NOMO-1 treated with dmso at 0.1 percent for 144 hours (cell line): Measurements from ENCODE around the gene FBL.
A peak's percentile ranks its signal among the peaks of the same experiment; 100 is the strongest.

Experiments used
- DNase-seq: peaks from one replicate; lab custom pipeline; 2025; ENCODE audit not compliant: unreplicated experiment; lab: John Stamatoyannopoulos, UW

Gene FBL

DNA sequence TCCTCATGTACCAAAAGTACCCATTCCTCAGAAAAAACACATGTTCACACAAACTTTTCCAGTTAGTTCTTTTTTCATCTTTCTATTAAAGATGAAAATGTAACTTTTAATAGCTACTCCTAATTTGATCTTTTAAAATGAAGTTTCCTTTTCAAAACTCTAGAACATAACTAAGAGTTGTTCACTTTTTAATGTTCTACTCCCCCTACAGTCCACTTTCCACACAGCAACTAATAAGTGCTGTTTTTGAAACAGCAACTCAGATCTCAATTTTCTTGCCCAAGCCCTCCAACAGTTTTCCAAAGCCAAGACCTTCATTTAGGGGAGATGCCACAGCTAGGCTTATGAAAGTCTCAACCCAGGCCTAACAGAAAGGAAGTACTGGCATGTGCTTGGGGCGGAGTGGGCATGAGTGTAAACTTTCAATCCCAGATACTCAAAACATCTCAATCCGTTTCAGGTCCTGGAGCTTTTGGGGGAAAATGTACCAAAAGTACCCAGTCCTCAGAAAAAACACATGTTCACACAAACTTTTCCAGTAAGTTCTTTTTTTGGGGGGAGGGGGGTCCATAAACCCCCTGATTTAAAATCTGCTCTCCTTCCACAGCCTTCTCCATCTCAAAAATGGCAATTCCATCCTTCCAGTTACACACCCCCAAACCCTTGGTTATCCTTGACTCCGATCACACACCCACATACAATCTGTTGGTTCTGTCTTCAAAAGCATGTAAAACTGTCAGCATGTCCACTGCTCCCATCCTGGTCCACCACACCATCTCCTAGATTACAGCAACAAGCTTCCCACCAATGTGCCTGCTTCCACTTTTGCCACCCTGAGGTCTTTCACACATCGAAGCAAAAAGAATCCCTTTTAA, 2.0 kb downstream of the FBL start:
- DNase-seq, result no peak

DNA sequence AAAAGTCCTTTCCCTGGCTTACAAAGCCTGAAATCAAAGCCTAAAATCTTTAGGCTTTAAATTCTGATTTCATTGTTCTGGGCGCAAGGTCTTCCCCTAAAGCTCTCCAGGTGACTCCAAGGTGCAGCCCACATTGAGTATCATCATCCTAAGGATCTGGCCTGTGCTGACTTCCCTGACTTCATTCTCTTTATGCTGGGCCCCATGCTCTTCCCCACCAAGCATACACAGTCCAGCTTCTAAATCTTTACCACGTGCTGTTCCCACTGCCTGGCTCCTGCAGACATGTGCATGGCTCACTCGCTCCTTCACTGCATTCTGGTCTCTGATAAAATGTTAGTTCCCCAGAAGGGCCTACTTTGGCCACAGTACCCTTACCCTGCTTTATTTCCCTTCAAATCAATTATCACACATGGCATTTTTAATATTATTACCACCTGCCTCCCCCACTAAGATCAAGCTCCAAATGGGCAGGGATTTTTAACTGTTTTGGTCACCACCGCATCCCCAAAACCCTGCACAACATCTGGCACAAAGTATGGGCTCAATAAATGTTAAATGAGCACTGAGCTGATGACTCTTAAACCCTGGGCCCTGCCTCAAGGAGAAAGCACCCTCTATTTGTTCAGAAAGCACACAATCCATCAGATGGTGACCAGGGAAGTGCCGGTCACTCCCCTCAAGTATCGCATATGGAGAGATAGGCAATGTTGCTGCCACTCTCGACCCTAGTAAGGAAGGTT, 3.3 kb downstream of the FBL start:
- DNase-seq, result no peak

DNA sequence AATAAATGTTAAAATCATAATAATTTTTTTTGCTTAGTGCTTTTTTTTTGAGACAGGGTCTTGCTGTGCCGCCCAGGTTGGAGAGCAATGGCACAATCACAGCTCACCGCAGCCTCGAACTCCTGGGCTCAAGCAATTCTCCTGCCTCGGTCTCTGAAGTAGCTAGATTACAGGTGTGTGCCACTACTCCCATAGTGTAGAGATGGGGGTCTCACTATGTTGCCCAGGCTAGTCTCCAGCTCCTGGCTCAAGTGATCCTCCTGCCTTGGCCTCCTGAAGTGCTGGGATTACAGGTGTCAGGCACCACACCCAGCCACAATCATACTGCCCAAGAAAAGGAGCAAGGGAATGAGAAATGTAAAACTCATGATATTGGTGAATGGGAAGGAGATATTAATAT, 5.1 kb downstream of the FBL start:
- DNase-seq, result no peak

DNA sequence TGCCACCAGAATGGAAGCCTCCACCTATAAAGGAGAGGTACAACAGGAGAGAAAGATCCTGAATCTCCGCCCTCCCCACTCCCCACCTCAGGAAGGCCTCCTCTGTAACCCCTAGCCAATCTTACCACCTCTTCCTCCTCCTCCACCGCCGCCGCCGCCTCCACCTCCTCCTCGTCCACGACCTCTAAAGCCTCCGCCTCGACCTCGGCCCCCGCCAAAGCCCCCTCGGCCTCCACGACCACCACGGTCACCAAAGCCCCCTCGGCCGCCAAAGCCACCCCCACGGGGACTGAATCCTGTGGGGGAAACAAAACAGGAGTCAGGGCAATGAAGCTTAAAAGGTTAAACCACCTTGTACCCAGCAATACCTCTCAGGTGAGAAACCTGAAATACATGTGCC, 5.7 kb downstream of the FBL start:
- no peak for DNase-seq

DNA sequence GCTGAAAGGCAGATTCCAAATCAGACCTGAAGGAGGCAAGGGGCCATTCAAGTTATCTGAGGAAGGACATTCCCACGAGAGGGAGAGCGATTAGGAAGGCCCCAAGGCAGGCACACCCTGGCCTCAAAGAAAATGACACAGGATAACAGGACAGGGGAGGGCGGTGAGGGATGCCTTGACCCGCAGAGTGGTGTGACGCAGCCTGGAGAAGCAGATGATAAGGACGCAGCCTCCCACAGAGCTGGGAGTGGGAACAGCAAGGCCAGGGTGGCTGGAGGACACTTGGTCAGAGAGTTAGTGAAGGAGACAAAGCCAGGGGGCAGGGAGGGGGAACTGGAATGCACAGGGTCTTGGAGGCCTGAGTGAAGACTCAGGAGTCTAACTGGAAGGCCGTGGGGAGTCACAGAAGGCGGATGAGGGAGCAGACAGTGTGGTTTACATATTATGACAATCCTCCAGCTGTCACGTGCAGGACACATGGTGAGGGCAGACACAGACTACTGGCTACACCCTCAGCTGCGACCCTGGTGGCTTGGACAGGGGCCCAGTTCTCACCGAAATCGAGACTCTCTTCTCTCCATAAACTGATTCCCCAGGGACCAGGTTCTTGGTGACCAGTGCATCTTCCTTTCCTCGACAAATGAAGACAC, 6.4 kb downstream of the FBL start:
- DNase-seq, result no peak

DNA sequence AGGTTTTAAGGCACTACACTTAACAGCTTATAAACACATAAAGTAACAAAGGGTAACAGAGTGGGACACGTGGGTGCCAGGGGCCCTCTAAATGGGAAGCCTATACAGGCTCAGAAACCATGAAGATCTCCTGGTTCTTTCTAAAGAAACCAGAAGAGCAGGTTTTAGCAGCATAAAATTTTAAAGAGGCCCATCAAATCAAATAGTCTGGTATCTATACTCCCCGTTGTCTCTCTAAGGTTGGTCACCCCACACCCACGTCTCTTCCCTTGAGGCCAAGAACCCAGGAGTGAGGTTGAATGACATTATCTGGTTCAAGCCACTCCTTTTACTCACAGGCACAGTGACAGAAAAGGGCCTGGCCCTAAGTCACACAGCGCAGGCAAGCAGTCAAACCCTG, 7.6 kb downstream of the FBL start:
- no peak for DNase-seq

DNA sequence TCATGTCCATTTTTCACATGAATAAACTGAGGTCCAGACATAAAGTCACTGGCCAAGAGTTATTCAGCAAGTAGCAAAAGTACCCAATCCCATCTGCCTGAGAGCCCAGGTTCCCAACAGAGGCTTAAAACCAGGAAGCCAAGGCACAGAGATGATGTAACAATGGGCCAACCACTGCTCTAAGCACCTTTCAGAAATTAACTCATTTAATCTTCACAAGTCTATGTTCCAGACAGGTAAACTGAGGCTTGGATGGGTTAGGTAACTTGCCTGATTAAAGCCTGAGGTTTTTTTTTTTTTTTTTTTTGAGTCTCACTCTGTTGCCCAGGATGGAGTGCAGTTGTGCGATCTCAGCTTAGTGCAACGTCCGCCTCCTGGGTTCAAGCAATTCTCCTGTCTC, 8.2 kb downstream of the FBL start:
- no peak for DNase-seq

DNA sequence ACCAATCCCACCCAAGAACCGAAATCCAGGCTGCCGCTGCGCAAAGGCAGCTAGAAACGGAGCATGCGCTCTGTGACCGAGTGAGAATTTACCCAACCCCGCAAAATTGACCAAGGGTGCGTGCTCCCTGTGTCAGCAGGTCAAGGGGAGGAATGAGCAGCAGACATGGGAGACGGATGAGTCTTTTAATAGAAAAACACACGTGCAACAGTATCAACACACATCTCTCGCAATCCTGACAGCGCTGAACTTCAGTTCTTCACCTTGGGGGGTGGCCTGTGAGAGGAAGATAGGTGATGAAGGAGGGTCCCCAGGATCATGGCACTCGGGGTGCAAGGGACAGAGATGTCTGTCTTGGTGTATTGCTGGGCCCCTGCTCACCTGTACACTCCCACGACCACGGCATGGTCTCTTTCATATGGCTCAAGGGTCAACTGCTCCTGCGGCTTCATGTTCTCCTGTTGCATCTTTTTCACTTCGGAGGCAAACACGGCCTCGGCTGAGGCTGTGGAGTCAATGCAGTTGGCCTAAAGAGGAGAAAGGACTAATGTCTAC, 11.8 kb downstream of the FBL start:
- DNase-seq, result no peak

DNA sequence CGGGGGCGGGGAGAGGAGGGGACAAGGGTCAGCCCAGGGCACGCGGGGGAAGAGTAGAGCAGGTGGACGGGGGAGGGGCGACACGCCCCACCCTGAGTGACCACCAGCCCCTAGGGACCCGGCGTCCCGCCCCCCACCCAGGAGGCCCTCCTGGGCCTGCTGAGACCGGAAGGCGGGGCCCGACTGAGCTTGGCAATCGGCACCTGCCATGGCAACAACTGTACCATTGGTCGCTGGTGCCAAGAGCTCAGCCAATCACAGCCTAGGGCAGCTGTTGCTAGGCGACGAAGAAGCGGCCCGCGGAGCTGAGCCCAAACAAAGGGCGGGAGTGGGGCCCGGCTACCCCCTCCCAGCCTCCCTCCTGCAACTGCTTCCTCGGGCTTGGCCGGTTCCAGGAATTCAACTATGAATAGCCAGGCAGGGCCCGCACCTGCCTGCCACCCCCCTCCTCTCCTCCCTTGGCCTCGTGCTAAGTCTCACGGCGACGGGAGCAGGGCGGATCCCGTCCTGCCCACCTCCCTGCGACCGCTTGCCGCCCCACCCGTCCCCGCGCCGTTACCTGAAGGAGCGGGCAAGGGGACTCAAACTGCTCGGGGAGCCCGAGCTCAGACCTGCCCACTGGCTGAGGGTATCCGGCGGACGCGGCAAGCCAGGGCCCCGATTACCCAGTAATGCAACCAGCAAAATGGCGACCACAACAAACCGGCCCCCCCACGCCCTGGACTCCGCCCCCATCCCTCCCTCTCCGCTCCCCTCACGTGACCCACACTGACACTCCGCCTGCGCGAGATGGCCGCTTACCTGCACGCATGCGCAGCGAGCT, 12.5 kb downstream of the FBL start, which contains the start of gene DYRK1B:
DYRK1B (minus strand) TSS at position 699 of the 823 bp plus-strand sequence. CDS start 2,295 bp downstream, outside the sequence.
- DNase-seq, result no peak

DNA sequence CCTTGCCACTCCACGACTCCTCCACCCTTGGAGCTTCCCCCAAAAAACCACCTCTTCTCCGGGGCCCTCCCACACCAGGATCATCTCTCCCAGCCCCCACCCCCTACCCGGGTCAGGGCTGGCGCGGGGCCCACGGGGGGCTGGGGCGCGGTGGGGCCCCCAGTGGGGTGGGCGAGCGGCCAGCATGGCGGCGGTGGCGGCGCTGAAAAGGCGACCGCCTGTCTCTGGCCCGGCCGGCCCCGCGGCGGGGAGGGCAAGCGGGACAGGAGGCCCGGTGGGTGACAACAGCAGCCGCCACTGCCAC, 13.1 kb downstream of the FBL start:
- no peak for DNase-seq

DNA sequence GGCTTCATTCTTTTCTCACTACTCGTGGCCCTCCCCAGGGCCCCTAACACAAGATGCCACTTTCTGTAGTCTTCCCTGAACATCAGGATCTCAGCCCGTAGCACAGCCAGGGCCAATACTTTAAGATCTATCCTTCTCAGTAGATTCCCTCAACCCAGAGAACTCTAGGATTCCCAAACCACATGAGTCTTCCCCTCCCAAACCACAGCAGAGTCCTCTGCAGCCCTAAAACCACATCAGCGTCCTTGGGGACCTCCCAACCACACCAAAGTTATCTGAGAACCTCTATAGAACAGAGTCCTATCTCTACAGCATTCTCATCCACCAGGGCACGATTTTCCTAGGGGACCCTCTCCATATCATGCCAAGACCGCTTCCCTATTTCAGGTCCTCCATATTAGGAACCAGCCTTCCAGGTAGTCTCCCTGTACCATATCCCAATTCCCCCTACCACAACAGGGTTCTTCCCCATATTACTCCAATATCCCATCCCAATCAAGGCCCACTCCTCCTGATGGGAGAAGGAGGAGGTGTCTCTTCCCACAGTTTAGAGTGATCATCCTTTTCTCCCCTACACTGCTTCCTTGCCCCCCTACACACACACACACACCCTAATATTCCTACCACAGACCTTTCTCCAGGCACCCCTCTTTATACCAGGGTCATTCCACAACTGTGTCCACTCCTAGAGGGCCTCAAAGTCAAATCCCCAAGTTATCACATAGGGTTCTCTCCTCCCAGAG, 13.7 kb downstream of the FBL start:
- DNase-seq, result no peak

DNA sequence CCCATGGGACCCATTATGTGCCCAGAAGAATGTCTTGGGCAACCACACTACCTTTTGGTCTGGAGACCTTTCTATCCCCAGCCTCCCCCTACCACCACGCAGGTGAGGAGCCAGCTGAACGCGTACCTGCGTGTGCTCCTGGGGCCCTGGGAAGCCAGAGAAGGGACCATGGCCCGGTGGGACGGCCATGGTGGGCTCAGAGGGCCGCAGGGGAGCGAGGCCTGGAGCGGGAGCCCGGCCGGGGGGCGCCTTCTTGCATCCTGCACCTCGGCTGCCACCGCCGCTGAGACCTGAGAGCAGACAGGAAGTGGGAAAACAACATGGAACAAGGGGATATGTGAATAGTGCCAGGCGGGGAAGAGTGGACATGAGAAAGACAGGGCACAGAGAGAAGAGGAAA, 14.5 kb downstream of the FBL start:
- no peak for DNase-seq

DNA sequence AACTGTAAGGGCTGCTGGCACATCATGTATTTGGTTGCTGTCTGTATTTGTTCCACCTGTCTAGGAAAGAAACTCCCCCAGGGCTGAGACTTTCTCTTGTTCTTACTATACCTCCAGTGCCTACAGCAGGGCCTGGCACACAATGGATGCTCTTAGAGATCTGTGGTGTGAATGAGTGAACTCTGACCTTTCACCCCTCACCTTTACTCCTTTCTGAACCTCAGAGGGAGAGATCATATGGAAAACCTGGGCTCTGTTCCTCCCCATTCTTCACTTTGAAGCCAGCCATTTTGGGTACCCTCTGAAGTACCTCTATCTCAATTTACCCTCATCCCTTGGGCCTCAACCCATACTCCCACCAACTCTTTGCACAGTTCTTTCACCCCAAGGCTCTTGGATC, 15.3 kb downstream of the FBL start:
- no peak for DNase-seq

DNA sequence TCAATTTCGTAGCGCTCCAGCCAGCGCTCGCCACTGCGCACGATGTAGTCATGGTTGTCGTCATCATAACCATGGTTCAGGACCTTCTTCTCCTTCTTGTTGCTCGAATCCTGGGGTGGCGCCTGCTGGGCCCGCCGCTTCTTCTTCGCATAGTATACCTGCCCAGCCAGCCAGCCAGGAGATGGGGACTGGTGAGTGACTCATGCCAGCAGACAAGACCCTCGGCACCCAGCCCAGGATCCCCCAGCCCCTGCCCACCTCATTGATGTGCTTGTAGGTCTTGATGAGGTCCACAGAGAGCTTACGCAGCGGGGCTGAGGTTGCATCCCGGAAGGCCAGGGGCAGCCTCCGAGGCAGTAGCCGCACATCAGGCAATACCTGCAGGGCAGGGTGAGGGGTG, 15.8 kb downstream of the FBL start:
- DNase-seq, result no peak

DNA sequence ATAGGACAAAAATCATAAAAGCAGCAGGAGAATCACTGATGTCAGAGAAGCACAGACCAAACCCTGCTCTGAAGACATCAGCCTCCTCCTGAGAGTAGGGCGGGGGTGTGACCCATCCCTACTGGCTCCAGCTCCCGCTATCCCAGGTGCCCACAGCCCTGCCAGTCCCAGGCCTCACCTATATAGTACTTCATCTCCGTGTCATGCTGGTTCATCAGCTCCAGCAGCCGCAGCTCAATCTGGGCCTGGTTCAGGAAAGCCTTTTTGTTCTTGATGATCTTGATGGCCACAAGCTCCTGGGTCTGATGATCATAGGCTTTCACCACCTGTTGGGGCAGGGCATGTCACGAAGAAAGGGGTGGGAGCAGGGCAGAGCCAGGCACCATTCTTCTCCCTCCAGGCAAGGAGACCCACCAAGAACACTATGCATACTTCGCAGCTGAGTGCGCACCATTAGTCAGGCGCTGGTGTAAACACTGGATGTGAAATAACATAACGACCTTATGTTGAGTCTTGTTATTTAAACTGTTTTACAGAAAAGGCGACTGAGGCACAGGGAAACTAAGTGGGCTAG, 16.4 kb downstream of the FBL start:
- no peak for DNase-seq

DNA sequence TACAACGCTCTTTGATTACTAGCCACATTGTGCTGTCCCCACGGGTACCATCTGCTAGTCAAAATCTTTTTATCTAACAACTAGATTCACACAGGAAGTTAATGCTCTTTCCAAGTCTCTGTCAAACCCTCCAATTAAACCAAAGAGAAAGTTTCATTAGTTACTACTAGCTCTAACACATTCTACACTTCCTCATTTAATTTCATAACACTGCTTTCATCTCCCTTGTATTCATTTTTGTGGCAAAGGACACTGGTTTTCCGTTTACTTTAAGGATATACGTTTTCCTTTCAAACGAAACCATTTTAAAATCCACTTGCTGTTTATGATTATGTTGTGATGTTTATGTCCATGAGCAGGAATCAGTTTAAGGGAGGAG, 17.5 kb downstream of the FBL start:
- peak; percentile 14 for DNase-seq

DNA sequence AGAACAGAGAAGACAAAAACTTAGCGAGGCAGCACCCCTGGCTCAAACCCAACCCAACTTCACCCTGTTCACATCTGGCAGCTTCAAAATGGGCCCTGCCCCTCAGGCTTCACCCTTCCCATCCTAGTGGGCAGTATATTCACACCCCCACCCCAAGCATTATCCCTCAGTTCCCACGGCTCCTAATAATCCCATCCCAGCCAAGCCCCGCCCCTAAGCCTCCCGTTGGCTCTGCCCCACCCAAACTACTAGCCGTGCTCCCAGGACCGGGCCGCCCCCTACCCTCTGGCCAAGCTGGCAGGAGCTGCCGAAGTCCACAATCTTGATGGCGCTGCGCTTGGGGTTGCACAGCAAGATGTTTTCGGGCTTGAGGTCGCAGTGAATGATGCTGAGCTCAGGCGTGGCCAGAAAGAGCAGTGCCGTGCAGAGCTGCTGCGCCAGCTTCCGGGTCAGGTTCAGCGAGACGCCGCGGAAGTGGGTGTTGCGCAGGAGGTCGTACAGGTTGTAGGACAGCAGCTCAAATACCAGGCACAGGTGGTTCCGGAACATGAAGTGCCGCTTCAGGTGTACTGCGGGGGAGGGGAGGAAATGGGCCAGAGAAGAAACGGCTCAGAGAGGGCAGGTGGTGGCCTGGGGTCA, 18.0 kb downstream of the FBL start:
- no peak for DNase-seq

DNA sequence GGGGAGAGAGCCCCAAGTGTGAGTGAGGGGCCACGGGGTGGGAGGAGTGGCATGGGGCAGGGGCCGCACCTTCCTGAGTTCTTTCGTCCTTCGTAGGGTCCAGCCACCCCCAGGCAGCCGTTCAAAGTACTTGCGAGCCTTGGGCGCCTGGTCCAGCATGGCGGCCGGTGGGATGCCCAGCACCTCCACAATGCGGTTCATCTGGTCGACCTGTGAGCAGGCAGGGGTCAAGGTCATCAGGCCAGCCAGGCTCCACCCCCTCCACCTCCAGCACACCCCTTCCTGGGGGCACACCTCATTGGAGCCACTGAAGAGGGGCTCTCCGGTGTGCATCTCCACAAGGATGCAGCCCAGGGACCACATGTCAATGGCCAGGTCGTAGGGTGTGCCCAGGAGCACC, 19.0 kb downstream of the FBL start:
- DNase-seq, result no peak

DNA sequence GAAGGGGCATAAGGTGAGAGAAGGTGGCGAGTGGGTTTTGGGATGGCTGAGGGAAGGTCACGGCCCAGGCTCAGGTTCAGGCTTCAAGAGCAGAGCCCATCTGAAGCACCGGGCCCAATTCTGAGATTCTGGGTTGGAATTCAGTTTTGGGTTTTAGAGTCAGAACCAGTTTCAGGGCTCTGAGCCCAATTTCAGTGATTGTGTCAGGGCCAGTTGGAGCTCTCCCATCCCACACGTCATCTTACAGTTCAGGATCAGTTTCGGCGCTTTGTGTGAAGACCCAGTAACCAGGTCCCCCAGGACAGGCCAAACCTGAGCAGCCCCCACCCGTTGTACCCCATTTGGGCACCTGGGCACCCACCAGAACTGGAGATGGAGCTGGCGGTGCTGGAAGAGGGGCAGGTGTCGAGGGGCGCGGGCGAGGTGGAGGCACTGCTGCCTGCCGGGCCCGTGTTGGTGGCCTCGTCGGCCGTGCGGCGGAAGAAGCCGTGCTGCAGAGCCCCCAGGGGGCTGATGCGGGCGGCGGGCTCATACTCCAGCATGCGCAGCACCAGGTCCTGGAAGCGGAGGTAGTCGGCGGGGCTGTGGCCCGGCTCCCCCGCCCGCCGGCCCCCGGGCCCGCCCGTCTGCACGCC, 19.8 kb downstream of the FBL start:
- no peak for DNase-seq
